Gastrocnemius medialis (tissue), 4 donors: ENCODE data around the gene RIC8A.

Experiments used
- POLR2A ChIP-seq, 2 donors: fragments of 450-650 bp; IDR thresholded peaks; one replicate each; pipeline ENCODE4 v1.6.1; 2017; ENCODE audit warnings: antibody characterized with exemption in 2 of 2, mild to moderate bottlenecking in 2 of 2, moderate library complexity in 2 of 2
- TF ChIP-seq, protein P1 (sequence below), 5 experiments: fragments of 450-650 bp in 3 of 5; fragments of 200-600 bp in 2 of 5; sonication (generic) in 2 of 5; IDR thresholded peaks in 4 of 5; conservative IDR thresholded peaks in 1 of 5; 1 replicate in 4 of 5; 2 replicates in 1 of 5; pipeline ENCODE4 v1.5.1; 2016 to 2019; ENCODE audit warnings: antibody characterized with exemption in 5 of 5, mild to moderate bottlenecking in 3 of 5, moderate library complexity in 3 of 5

DNA sequence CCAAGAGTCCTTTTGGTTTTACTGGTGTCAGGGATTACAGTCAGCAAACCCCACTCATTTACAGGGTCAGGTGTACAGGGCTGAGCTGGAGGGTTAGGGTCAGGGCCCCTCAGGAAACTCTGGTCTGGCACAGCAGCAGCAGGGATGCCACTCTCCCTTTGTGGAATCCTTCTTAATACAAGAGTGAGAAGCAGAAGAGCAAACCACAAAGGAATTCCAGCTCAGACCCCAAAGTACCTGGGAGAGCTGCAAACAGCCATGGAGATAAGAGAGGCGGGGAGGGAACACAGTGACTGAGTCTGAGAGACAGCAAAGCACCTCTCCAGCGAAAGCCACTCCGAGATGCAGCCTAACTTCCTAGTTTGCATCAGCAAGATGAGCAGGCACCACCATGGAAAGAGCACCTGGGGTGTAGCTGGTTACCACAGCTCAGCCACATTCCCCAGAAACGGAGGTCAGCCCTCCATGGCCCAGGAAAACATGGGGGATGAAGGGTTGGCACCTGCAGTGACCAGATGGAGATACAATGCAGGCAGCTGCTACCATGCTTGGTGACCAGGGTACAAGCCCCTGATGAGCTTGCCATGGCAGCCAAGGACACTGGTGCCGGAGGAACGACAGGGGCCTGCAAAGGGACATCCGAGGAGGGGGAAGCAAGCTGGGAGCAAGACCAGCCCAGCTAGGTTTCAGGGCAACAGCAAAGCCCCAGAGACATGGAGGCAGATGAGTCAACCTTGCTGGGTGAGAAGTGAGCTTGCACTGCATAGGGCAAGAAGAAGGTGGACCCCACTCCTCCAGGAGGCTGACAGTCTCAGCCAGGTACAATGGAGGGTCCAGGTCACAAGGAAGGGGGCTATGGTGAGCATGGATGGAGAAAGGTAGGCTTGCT lies 4.2 kb upstream of the RIC8A start:
- TF ChIP-seq, protein P1, sequence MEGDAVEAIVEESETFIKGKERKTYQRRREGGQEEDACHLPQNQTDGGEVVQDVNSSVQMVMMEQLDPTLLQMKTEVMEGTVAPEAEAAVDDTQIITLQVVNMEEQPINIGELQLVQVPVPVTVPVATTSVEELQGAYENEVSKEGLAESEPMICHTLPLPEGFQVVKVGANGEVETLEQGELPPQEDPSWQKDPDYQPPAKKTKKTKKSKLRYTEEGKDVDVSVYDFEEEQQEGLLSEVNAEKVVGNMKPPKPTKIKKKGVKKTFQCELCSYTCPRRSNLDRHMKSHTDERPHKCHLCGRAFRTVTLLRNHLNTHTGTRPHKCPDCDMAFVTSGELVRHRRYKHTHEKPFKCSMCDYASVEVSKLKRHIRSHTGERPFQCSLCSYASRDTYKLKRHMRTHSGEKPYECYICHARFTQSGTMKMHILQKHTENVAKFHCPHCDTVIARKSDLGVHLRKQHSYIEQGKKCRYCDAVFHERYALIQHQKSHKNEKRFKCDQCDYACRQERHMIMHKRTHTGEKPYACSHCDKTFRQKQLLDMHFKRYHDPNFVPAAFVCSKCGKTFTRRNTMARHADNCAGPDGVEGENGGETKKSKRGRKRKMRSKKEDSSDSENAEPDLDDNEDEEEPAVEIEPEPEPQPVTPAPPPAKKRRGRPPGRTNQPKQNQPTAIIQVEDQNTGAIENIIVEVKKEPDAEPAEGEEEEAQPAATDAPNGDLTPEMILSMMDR (IDR thresholded peaks at IDR 0.05 in 4 of 5, conservative IDR thresholded peaks at IDR 0.05 in 1 of 5), result no peak
- no peak for TF ChIP-seq POLR2A (IDR thresholded peaks at IDR 0.05)
